ENCODE results near the gene PKHD1. TPM values are rescaled to one million over a fixed set of nuclear protein-coding genes. Genes with fewer than 3 reads are reported as not detected.
"Not testable (repeated sequence)": the region's sequence is repeated elsewhere in the genome, so short reads cannot be mapped to it uniquely, and the experiment has no call there.

PKHD1 gene
- total RNA-seq, 1 donor from 2014 or later: not detected

- ATAC-seq: no peak
- intact Hi-C loops (cut with micrococcal nuclease): loop anchor here (5.0 kb wide), 1 partner anchor 1148 kb away; no protein-coding TSS in a partner anchor
- peak; percentile 56 for DNase-seq
Observed at GRCh38 chr6:51959744-51960383, 127.5 kb downstream of the PKHD1 start.

- no peak for ATAC-seq
- intact Hi-C loops (cut with micrococcal nuclease): no loop called here
- DNase-seq: no peak
Observed at GRCh38 chr6:51954681-51955080, 132.7 kb downstream of the PKHD1 start.

GRCh38 chr6:51953246-51953645 lies 134.2 kb downstream of the PKHD1 start:
- ATAC-seq (no peak), DNase-seq (no peak)
- intact Hi-C loops (cut with micrococcal nuclease): no loop called here

GRCh38 chr6:51951924-51952323 lies 135.5 kb downstream of the PKHD1 start:
- no peak for ATAC-seq
- no peak for DNase-seq
- intact Hi-C loops (cut with micrococcal nuclease): no loop called here

- DNase-seq (no peak), ATAC-seq (no peak)
- intact Hi-C loops (cut with micrococcal nuclease): no loop called here
Observed at GRCh38 chr6:51949526-51949925, 137.9 kb downstream of the PKHD1 start.

- intact Hi-C loops (cut with micrococcal nuclease); DNase-seq; ATAC-seq: not testable (repeated sequence)
Observed at GRCh38 chr6:51939695-51940094, 147.7 kb downstream of the PKHD1 start.

GRCh38 chr6:51936531-51937290 lies 150.7 kb downstream of the PKHD1 start:
- ATAC-seq (no peak), DNase-seq (no peak)
- intact Hi-C loops (cut with micrococcal nuclease): no loop called here

GRCh38 chr6:51934098-51934497 lies 153.3 kb downstream of the PKHD1 start:
- DNase-seq: no peak
- ATAC-seq: no peak
- intact Hi-C loops (cut with micrococcal nuclease): no loop called here

GRCh38 chr6:51932956-51933355 lies 154.5 kb downstream of the PKHD1 start:
- ATAC-seq (no peak), DNase-seq (no peak)
- intact Hi-C loops (cut with micrococcal nuclease): no loop called here

- DNase-seq (no peak), ATAC-seq (no peak)
- intact Hi-C loops (cut with micrococcal nuclease): no loop called here
Observed at GRCh38 chr6:51930602-51931001, 156.8 kb downstream of the PKHD1 start.

- no peak for ATAC-seq
- DNase-seq: no peak
- intact Hi-C loops (cut with micrococcal nuclease): no loop called here
Observed at GRCh38 chr6:51929934-51930574, 157.4 kb downstream of the PKHD1 start.

- ATAC-seq (no peak), DNase-seq (no peak)
- intact Hi-C loops (cut with micrococcal nuclease): no loop called here
Observed at GRCh38 chr6:51928320-51928719, 159.1 kb downstream of the PKHD1 start.

- no peak for DNase-seq
- intact Hi-C loops (cut with micrococcal nuclease): no loop called here
- ATAC-seq: no peak
Observed at GRCh38 chr6:51927450-51927849, 160.0 kb downstream of the PKHD1 start.

- intact Hi-C loops (cut with micrococcal nuclease): no loop called here
- DNase-seq (no peak), ATAC-seq (no peak)
Observed at GRCh38 chr6:51926125-51926524, 161.3 kb downstream of the PKHD1 start.

- DNase-seq; intact Hi-C loops (cut with micrococcal nuclease); ATAC-seq: not testable (repeated sequence)
Observed at GRCh38 chr6:51922479-51922878, 164.9 kb downstream of the PKHD1 start.

GRCh38 chr6:51918347-51918746 lies 169.1 kb downstream of the PKHD1 start:
- intact Hi-C loops (cut with micrococcal nuclease); ATAC-seq; DNase-seq: not testable (repeated sequence)

GRCh38 chr6:51915098-51915497 lies 172.3 kb downstream of the PKHD1 start:
- DNase-seq (no peak), ATAC-seq (no peak)
- intact Hi-C loops (cut with micrococcal nuclease): no loop called here

GRCh38 chr6:51913265-51913664 lies 174.1 kb downstream of the PKHD1 start:
- intact Hi-C loops (cut with micrococcal nuclease): no loop called here
- DNase-seq (no peak), ATAC-seq (no peak)

- DNase-seq (no peak), ATAC-seq (no peak)
- intact Hi-C loops (cut with micrococcal nuclease): no loop called here
Observed at GRCh38 chr6:51910851-51911250, 176.6 kb downstream of the PKHD1 start.

GRCh38 chr6:51908243-51908642 lies 179.2 kb downstream of the PKHD1 start:
- intact Hi-C loops (cut with micrococcal nuclease): no loop called here
- ATAC-seq (no peak), DNase-seq (no peak)
